Kidney (tissue), 14 donors: ENCODE results near the gene PKD1. TPM values are rescaled to one million over a fixed set of nuclear protein-coding genes. Genes with fewer than 3 reads are reported as not detected.

ENCODE experiments used
- DNase-seq, 5 donors: peaks; one replicate each; pipeline ENCODE4 v3.0.0-alpha.2; 2013 to 2020
- FAIRE-seq: peaks from 2 replicates; lab custom pipeline; 2012; peaks lifted over from hg19 to GRCh38; lab: Jason Lieb, UNC
- H3K27ac ChIP-seq, 2 donors: one replicate each; pipeline ENCODE4 v1.7.0; 2013; ENCODE audit warnings: low read depth in 2 of 2, low read length in 2 of 2, inconsistent platforms in 1 of 2
- H3K27me3 ChIP-seq: one replicate; pipeline ENCODE4 v1.7.1; 2013; ENCODE audit warnings: low read length, inconsistent platforms; ENCODE audit not compliant: control insufficient read depth, insufficient read depth
- H3K36me3 ChIP-seq, 3 donors: one replicate each; pipeline versions ENCODE4 v1.7.0 to v1.7.1; 2013; ENCODE audit warnings: low read length in 3 of 3, control low read depth in 1 of 3, inconsistent platforms in 1 of 3; ENCODE audit not compliant: insufficient read depth in 3 of 3, control insufficient read depth in 2 of 3
- H3K4me1 ChIP-seq, 3 donors: one replicate each; pipeline versions ENCODE4 v1.7.0 to v1.7.1; 2013; ENCODE audit warnings: low read length in 3 of 3, inconsistent platforms in 1 of 3, low read depth in 1 of 3; ENCODE audit not compliant: control insufficient read depth in 2 of 3, insufficient read depth in 2 of 3
- H3K4me3 ChIP-seq, 3 donors: one replicate each; pipeline versions ENCODE4 v1.7.0 to v1.8.1; 2013; ENCODE audit warnings: low read length in 3 of 3, control low read depth in 1 of 3, inconsistent platforms in 1 of 3
- H3K9ac ChIP-seq, 3 donors: one replicate each; pipeline versions ENCODE4 v1.7.0 to v1.7.1; 2013; ENCODE audit warnings: low read length in 3 of 3, control low read depth in 1 of 3, inconsistent platforms in 1 of 3
- H3K9me3 ChIP-seq, 3 donors: one replicate each; pipeline versions ENCODE4 v1.7.0 to v1.7.1; 2013; ENCODE audit warnings: low read length in 3 of 3, control low read depth in 1 of 3, inconsistent platforms in 1 of 3; ENCODE audit not compliant: control insufficient read depth in 2 of 3, insufficient read depth in 1 of 3
- CTCF ChIP-seq: IDR thresholded peaks from 3 replicates; pipeline ENCODE4 v1.5.1; 2012; ENCODE audit warnings: mild to moderate bottlenecking, moderate library complexity, borderline replicate concordance; ENCODE audit not compliant: insufficient read depth; ENCODE audit errors: extremely low read depth
- intact Hi-C: fragments of 100-400 bp; cut with DNase I; formaldehyde crosslinking; loops from one replicate; pipeline ENCODE4 v1.11.1; 2022
- polyA plus RNA-seq: library from polyadenylated mRNA; stranded (reverse); fragments of 350-450 nt; fragmentation: Illumina TruSeq; extraction: RNeasy Lipid Tissue Mini Kit (QIAGEN cat#74804); gene quantifications from one replicate; pipeline ENCODE4 v1.2.3, GENCODE V29; 2014; ENCODE audit warnings: low read depth, low replicate concordance; ENCODE audit not compliant: insufficient read depth
- total RNA-seq: library from RNA; stranded (reverse); fragmentation: NEBNext Ultra II Directional; extraction: Animal tissue kit (Norgen Biotek cat#: 25700); gene quantifications from one replicate; pipeline ENCODE4 v1.2.1, GENCODE V29; 2021
- donor health status: control.
- donor health status: control.
- donor health status: control.
- donor health status: control.
- donor health status: control.
- donor health status: DM: yes; HTN: yes; CAD: no.
- donor health status: Normal renal cell carcinoma (clear cell type).

Gene PKD1
- total and polyA plus RNA-seq, 2 donors from 2014 or later, result 16.2 to 88.3 TPM

GRCh38 chr16:2161911-2162310 lies 26.2 kb upstream of the PKD1 start:
- no peak overlapping the region for H3K9ac ChIP-seq
- peaks cover 0 to 3% (median 0%) of the 10 kb centered on the region in 3 donors for H3K36me3 ChIP-seq
- no peaks in the 10 kb centered on the region for H3K9me3 ChIP-seq
- no peaks in the 10 kb centered on the region for H3K27me3 ChIP-seq
- TF ChIP-seq CTCF, result no peak
- FAIRE-seq (no peak), DNase-seq (no peak)
- no peak overlapping the region for H3K27ac ChIP-seq
- peaks cover 0 to 16% (median 0%) of the 10 kb centered on the region in 3 donors for H3K4me1 ChIP-seq
- H3K4me3 ChIP-seq, result no peak overlapping the region
- intact Hi-C loops, result no loop called here

GRCh38 chr16:2160915-2161551 lies 25.3 kb upstream of the PKD1 start:
- Histone ChIP-seq H3K27ac (no peak overlapping the region), H3K9me3 (no peaks in the 10 kb centered on the region), H3K4me3 (no peak overlapping the region), H3K36me3 (peaks cover 0 to 3% (median 0%) of the 10 kb centered on the region in 3 donors), H3K27me3 (no peaks in the 10 kb centered on the region), H3K4me1 (peaks cover 0 to 24% (median 0%) of the 10 kb centered on the region in 3 donors), H3K9ac (no peak overlapping the region)
- TF ChIP-seq CTCF, result no peak
- DNase-seq (no peak), FAIRE-seq (no peak)
- intact Hi-C loops, result no loop called here

GRCh38 chr16:2159175-2159838 lies 23.6 kb upstream of the PKD1 start:
- Histone ChIP-seq H3K9ac (no peak overlapping the region), H3K27me3 (no peaks in the 10 kb centered on the region), H3K27ac (no peak overlapping the region), H3K4me3 (no peak overlapping the region), H3K4me1 (peaks cover 0 to 29% (median 0%) of the 10 kb centered on the region in 3 donors), H3K9me3 (no peaks in the 10 kb centered on the region), H3K36me3 (no peaks in the 10 kb centered on the region)
- no peak for TF ChIP-seq CTCF
- FAIRE-seq (no peak), DNase-seq (no peak)
- intact Hi-C loops, result no loop called here
